ENCODE measurements around the gene RNF126. TPM values are rescaled to one million over a fixed set of nuclear protein-coding genes. Genes with fewer than 3 reads are reported as not detected.
A peak's percentile ranks its signal among the peaks of the same experiment; 100 is the strongest.
"Not testable (repeated sequence)": the region's sequence is repeated elsewhere in the genome, so short reads cannot be mapped to it uniquely, and the experiment has no call there.

RNF126 gene
- total RNA-seq, 1 donor from 2014 or later: 32.9 TPM

- ATAC-seq: no peak
- Histone ChIP-seq H3K4me3 (peak within 1 kb of the TSS; percentile 56), H3K27ac (peak within 1 kb of the TSS; percentile 76), H3K4me1 (peaks cover 4% of the 10 kb centered on the region), H3K27me3 (peaks cover 20% of the 10 kb centered on the region), H3K36me3 (no peaks in the 10 kb centered on the region), H3K9me3 (no peaks in the 10 kb centered on the region)
- intact Hi-C loops (cut with DNase I): no loop called here
- no peak for DNase-seq
- no peak for TF ChIP-seq CTCF (IDR thresholded peaks at IDR 0.05)
These were observed 45.4 kb upstream of the RNF126 start, which contains the start of gene PALM for GRCh38 chr19:708154-709143. Gene PALM, plus strand, starts transcription at chr19:708935. Its CDS starts 212 bp downstream, at chr19:709147.

- H3K36me3 ChIP-seq: no peaks in the 10 kb centered on the region
- H3K9me3 ChIP-seq: no peaks in the 10 kb centered on the region
- intact Hi-C loops (cut with DNase I): no loop called here
- no peak for TF ChIP-seq CTCF (IDR thresholded peaks at IDR 0.05)
- H3K27me3 ChIP-seq: peaks cover 10% of the 10 kb centered on the region
- H3K4me1 ChIP-seq: peaks cover 4% of the 10 kb centered on the region
- H3K4me3 ChIP-seq: peak overlapping the region; percentile 19
- ATAC-seq (no peak), DNase-seq (no peak)
- H3K27ac ChIP-seq: no peak overlapping the region
These were observed 41.4 kb upstream of the RNF126 start for GRCh38 chr19:704447-704741.

GRCh38 chr19:703651-704446, 40.8 kb upstream of the RNF126 start:
- TF ChIP-seq CTCF (IDR thresholded peaks at IDR 0.05): no peak
- ATAC-seq: peak; percentile 93
- H3K27ac ChIP-seq: peak overlapping the region; percentile 17

GRCh38 chr19:703329-703650, 40.3 kb upstream of the RNF126 start:
- peaks cover 4% of the 10 kb centered on the region for H3K4me1 ChIP-seq
- no peaks in the 10 kb centered on the region for H3K9me3 ChIP-seq
- H3K27me3 ChIP-seq: peaks cover 8% of the 10 kb centered on the region
- peak overlapping the region; percentile 17 for H3K27ac ChIP-seq
- DNase-seq (no peak), ATAC-seq (no peak)
- H3K4me3 ChIP-seq: peak overlapping the region; percentile 23
- TF ChIP-seq CTCF (IDR thresholded peaks at IDR 0.05): no peak
- intact Hi-C loops (cut with DNase I): no loop called here
- no peaks in the 10 kb centered on the region for H3K36me3 ChIP-seq

More at GRCh38 chr19:703651-704446, 40.8 kb upstream of the RNF126 start:
- intact Hi-C loops (cut with DNase I): no loop called here
- Histone ChIP-seq H3K4me3 (peak overlapping the region; percentile 23), H3K4me1 (peaks cover 4% of the 10 kb centered on the region), H3K9me3 (no peaks in the 10 kb centered on the region), H3K27me3 (peaks cover 10% of the 10 kb centered on the region), H3K36me3 (no peaks in the 10 kb centered on the region)
- DNase-seq: peak; percentile 90

GRCh38 chr19:702847-703246, 39.8 kb upstream of the RNF126 start:
- H3K27me3 ChIP-seq; DNase-seq; H3K27ac ChIP-seq; intact Hi-C loops (cut with DNase I); H3K36me3 ChIP-seq; H3K4me1 ChIP-seq; H3K4me3 ChIP-seq; H3K9me3 ChIP-seq; ATAC-seq: not testable (repeated sequence)

- H3K27ac ChIP-seq; H3K36me3 ChIP-seq; intact Hi-C loops (cut with DNase I); H3K9me3 ChIP-seq; ATAC-seq; H3K4me1 ChIP-seq; DNase-seq; H3K4me3 ChIP-seq: not testable (repeated sequence)
- H3K27me3 ChIP-seq: peaks cover 11% of the 10 kb centered on the region
These were observed 36.9 kb upstream of the RNF126 start for GRCh38 chr19:699885-700284.

- H3K36me3 ChIP-seq; H3K4me1 ChIP-seq; H3K27ac ChIP-seq; ATAC-seq; intact Hi-C loops (cut with DNase I); H3K4me3 ChIP-seq; DNase-seq; H3K9me3 ChIP-seq: not testable (repeated sequence)
- H3K27me3 ChIP-seq: peaks cover 14% of the 10 kb centered on the region
These were observed 35.5 kb upstream of the RNF126 start for GRCh38 chr19:698529-698928.
